Measurements from ENCODE around the gene DCAKD. TPM values are rescaled to one million over a fixed set of nuclear protein-coding genes. Genes with fewer than 3 reads are reported as not detected.

The DCAKD gene
- total RNA-seq, 1 experiment from 2014 or later, result 31.9 TPM

DNA sequence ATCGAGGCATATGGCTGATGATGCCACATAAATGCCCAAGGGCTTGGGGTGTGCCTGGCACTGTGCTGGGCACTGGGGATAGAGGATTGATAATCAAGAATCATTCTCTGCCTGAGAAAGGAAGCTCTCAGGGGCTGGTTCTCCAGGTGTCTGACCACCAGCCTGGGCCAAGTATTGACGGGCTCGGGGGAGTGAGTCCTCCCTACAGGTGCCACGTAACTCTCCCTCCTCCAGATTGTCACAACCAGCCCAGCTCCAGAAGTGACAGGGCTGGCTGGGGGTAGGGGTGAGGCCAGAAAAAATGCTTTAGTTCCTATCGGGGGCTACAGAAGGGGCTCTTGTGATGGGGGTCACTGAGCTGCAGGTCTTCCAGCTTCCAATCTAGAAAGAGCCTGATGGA lies 72.6 kb downstream of the DCAKD start:
- H3K9me2 ChIP-seq (ENCODE audit: insufficient read depth), result no peaks in the 10 kb centered on the region
- ATAC-seq, result no peak
- H3K4me2 ChIP-seq (ENCODE audit: low read length), result no peak overlapping the region
- H3K9ac ChIP-seq (ENCODE audit: low read length), result no peak overlapping the region
- ChIA-PET RAD21 (ENCODE audit: low non-redundant PET in 1 of 2, low total read pairs in 2 of 2, uncharacterized antibody in 2 of 2, unreplicated experiment in 2 of 2) (no interaction called here), CTCF (no interaction called here), POLR2A (no interaction called here)
- no peaks in the 10 kb centered on the region for H3K4me1 ChIP-seq (ENCODE audit: control insufficient read depth in 1 of 2, insufficient read depth in 2 of 2, low read length in 2 of 2)
- TF ChIP-seq, protein P1, sequence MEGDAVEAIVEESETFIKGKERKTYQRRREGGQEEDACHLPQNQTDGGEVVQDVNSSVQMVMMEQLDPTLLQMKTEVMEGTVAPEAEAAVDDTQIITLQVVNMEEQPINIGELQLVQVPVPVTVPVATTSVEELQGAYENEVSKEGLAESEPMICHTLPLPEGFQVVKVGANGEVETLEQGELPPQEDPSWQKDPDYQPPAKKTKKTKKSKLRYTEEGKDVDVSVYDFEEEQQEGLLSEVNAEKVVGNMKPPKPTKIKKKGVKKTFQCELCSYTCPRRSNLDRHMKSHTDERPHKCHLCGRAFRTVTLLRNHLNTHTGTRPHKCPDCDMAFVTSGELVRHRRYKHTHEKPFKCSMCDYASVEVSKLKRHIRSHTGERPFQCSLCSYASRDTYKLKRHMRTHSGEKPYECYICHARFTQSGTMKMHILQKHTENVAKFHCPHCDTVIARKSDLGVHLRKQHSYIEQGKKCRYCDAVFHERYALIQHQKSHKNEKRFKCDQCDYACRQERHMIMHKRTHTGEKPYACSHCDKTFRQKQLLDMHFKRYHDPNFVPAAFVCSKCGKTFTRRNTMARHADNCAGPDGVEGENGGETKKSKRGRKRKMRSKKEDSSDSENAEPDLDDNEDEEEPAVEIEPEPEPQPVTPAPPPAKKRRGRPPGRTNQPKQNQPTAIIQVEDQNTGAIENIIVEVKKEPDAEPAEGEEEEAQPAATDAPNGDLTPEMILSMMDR (IDR thresholded peaks at IDR 0.05 in 2 of 3, conservative IDR thresholded peaks at IDR 0.05 in 1 of 3; ENCODE audit: borderline replicate concordance in 1 of 3, insufficient read depth in 1 of 3, low read depth in 2 of 3, low read length in 2 of 3), result no peak
- TF ChIP-seq SIN3A (IDR thresholded peaks at IDR 0.05; ENCODE audit: low read depth) (no peak), SP1 (IDR thresholded peaks at IDR 0.05; ENCODE audit: low read depth) (no peak), TCF7L2 (IDR thresholded peaks at IDR 0.05; ENCODE audit: borderline replicate concordance, extremely low read depth, insufficient read depth, insufficient read length) (no peak), YY1 (IDR thresholded peaks at IDR 0.05; ENCODE audit: extremely low read depth, insufficient replicate concordance, low read depth, low read length) (no peak)
- H3K9me3 ChIP-seq (ENCODE audit: control insufficient read depth in 1 of 2, insufficient read depth in 1 of 2, low read depth in 1 of 2, low read length in 2 of 2), result no peaks in the 10 kb centered on the region
- H3K27me3 ChIP-seq (ENCODE audit: insufficient read depth, low read length), result no peaks in the 10 kb centered on the region
- H4K20me1 ChIP-seq (ENCODE audit: insufficient read depth), result no peaks in the 10 kb centered on the region
- no peaks in the 10 kb centered on the region for H3K36me3 ChIP-seq (ENCODE audit: control insufficient read depth in 1 of 2, insufficient read depth in 2 of 2, low read length in 2 of 2)
- no TSS peak for BruUV-seq (replicated peaks)
- H3K27ac ChIP-seq (ENCODE audit: low read depth, low read length), result no peak overlapping the region
- intact Hi-C loops (cut with micrococcal nuclease), result no loop called here
- DNase-seq (ENCODE audit: low read depth, low spot score), result no peak
- H2AFZ ChIP-seq (ENCODE audit: low read depth, low read length, poor library complexity, severe bottlenecking), result no peak overlapping the region
- H3K4me3 ChIP-seq (replicated peaks in 1 of 2; ENCODE audit: low read depth in 1 of 2, low read length in 2 of 2), result no peak overlapping the region
- no peaks in the 10 kb centered on the region for H3K79me2 ChIP-seq (ENCODE audit: insufficient read depth, low read length)

DNA sequence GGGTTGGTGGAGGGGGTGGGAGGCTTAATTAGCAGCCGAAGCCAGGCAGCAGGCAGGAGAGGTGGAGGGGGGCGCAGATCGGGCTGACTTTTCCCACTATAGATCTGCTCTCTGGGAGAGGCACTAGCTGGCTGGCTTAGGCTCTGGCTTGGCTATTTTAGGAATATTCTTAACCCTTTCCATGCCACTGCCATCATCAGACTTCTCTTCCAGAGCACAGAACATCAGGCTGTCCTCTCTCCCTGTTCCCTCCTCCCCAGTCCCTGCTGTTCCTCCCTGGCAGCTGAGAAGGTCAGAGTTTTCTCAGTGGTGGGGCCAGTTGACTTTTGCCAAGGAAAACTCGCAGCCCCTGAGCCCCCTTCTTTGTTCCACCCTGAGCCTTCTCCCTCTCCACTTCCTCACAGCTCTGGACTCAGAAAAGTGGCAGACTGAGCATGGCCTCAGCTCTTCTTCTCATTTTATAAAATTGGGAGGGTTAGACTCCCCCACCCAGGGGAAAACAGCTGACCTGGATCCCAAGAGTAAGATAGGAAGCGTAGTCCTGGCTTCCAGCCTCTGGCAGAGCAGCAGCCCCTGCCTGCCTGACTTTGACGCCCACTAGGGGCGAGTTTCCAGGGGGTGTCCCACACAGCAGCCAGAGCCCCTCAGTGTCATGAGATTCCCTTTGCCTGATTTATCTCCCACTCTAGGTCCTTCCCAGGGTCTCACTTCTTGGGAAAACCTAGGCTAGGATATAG lies 73.5 kb downstream of the DCAKD start:
- H3K79me2 ChIP-seq (ENCODE audit: insufficient read depth, low read length), result no peaks in the 10 kb centered on the region
- intact Hi-C loops (cut with micrococcal nuclease), result no loop called here
- no peaks in the 10 kb centered on the region for H3K9me2 ChIP-seq (ENCODE audit: insufficient read depth)
- H3K27me3 ChIP-seq (ENCODE audit: insufficient read depth, low read length), result no peaks in the 10 kb centered on the region
- H3K4me3 ChIP-seq (replicated peaks in 1 of 2; ENCODE audit: low read depth in 1 of 2, low read length in 2 of 2), result no peak overlapping the region
- BruUV-seq (replicated peaks), result no TSS peak
- H4K20me1 ChIP-seq (ENCODE audit: insufficient read depth), result no peaks in the 10 kb centered on the region
- ChIA-PET POLR2A (no interaction called here), RAD21 (ENCODE audit: low non-redundant PET in 1 of 2, low total read pairs in 2 of 2, uncharacterized antibody in 2 of 2, unreplicated experiment in 2 of 2) (no interaction called here), CTCF (interaction anchor here (1.1 kb wide), 1 partner anchor 58 kb away, joined by 3 read pairs; no protein-coding TSS in a partner anchor)
- DNase-seq (ENCODE audit: low read depth, low spot score) (no peak), ATAC-seq (no peak)
- no peaks in the 10 kb centered on the region for H3K36me3 ChIP-seq (ENCODE audit: control insufficient read depth in 1 of 2, insufficient read depth in 2 of 2, low read length in 2 of 2)
- H2AFZ ChIP-seq (ENCODE audit: low read depth, low read length, poor library complexity, severe bottlenecking), result no peak overlapping the region
- no peaks in the 10 kb centered on the region for H3K9me3 ChIP-seq (ENCODE audit: control insufficient read depth in 1 of 2, insufficient read depth in 1 of 2, low read depth in 1 of 2, low read length in 2 of 2)
- H3K4me1 ChIP-seq (ENCODE audit: control insufficient read depth in 1 of 2, insufficient read depth in 2 of 2, low read length in 2 of 2), result peaks cover 0 to 3% of the 10 kb centered on the region in 2 experiments; a peak in 2 of 4 replicates
- no peak overlapping the region for H3K27ac ChIP-seq (ENCODE audit: low read depth, low read length)
- no peak overlapping the region for H3K4me2 ChIP-seq (ENCODE audit: low read length)
- no peak overlapping the region for H3K9ac ChIP-seq (ENCODE audit: low read length)
- TF ChIP-seq JUND (IDR thresholded peaks at IDR 0.05), result no peak
- TF ChIP-seq, protein P2, sequence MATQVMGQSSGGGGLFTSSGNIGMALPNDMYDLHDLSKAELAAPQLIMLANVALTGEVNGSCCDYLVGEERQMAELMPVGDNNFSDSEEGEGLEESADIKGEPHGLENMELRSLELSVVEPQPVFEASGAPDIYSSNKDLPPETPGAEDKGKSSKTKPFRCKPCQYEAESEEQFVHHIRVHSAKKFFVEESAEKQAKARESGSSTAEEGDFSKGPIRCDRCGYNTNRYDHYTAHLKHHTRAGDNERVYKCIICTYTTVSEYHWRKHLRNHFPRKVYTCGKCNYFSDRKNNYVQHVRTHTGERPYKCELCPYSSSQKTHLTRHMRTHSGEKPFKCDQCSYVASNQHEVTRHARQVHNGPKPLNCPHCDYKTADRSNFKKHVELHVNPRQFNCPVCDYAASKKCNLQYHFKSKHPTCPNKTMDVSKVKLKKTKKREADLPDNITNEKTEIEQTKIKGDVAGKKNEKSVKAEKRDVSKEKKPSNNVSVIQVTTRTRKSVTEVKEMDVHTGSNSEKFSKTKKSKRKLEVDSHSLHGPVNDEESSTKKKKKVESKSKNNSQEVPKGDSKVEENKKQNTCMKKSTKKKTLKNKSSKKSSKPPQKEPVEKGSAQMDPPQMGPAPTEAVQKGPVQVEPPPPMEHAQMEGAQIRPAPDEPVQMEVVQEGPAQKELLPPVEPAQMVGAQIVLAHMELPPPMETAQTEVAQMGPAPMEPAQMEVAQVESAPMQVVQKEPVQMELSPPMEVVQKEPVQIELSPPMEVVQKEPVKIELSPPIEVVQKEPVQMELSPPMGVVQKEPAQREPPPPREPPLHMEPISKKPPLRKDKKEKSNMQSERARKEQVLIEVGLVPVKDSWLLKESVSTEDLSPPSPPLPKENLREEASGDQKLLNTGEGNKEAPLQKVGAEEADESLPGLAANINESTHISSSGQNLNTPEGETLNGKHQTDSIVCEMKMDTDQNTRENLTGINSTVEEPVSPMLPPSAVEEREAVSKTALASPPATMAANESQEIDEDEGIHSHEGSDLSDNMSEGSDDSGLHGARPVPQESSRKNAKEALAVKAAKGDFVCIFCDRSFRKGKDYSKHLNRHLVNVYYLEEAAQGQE (IDR thresholded peaks at IDR 0.05; ENCODE audit: low read depth), result no peak
- TF ChIP-seq SIN3A (IDR thresholded peaks at IDR 0.05; ENCODE audit: low read depth), result no peak
- no peak for TF ChIP-seq ZNF274 (IDR thresholded peaks at IDR 0.05; ENCODE audit: low read depth, low read length)
- no peak for TF ChIP-seq CEBPB (IDR thresholded peaks at IDR 0.05; ENCODE audit: low read depth)
- no peak for TF ChIP-seq RAD21 (IDR thresholded peaks at IDR 0.05; ENCODE audit: low read depth)
- TF ChIP-seq EZH2 (IDR thresholded peaks at IDR 0.05), result no peak
- no peak for TF ChIP-seq ELF1 (IDR thresholded peaks at IDR 0.05; ENCODE audit: borderline replicate concordance, low read depth)
- no peak for TF ChIP-seq ZFX (IDR thresholded peaks at IDR 0.05)
- TF ChIP-seq FOSL1 (IDR thresholded peaks at IDR 0.05; ENCODE audit: low read depth), result no peak
- TF ChIP-seq EGR1 (IDR thresholded peaks at IDR 0.05; ENCODE audit: low read depth), result no peak
- no peak for TF ChIP-seq YY1 (IDR thresholded peaks at IDR 0.05; ENCODE audit: extremely low read depth, insufficient replicate concordance, low read depth, low read length)
- no peak for TF ChIP-seq POLR2AphosphoS5 (IDR thresholded peaks at IDR 0.05; ENCODE audit: low read depth, low read length)
